ENCODE data around the gene SLC25A21.

Gene SLC25A21

GRCh38 chr14:36874396-36875138 lies 297.8 kb downstream of the SLC25A21 start:
- Histone ChIP-seq H3K18ac (ENCODE audit: low read length) (no peak overlapping the region), H2BK12ac (ENCODE audit: low read length) (no peak overlapping the region), H3K79me1 (ENCODE audit: low read length) (no peaks in the 10 kb centered on the region), H2BK120ac (ENCODE audit: insufficient read depth, low read length, poor library complexity) (no peak overlapping the region), H3K27ac (ENCODE audit: low read depth, low read length) (no peak overlapping the region), H4K12ac (ENCODE audit: low read depth, low read length) (no peak overlapping the region), H4K91ac (ENCODE audit: low read depth, low read length) (no peak overlapping the region), H3K23ac (ENCODE audit: low read length) (no peak overlapping the region), H3K9ac (ENCODE audit: low read length) (no peak overlapping the region), H3K14ac (ENCODE audit: low read length) (no peak overlapping the region), H3K4ac (ENCODE audit: low read depth, low read length) (no peak overlapping the region), H3K27me3 (ENCODE audit: insufficient read depth, low read length) (no peaks in the 10 kb centered on the region), H2AFZ (ENCODE audit: insufficient read depth, low read length, poor library complexity) (no peak overlapping the region), H3K9me3 (ENCODE audit: insufficient read depth, low read depth, low read length) (no peaks in the 10 kb centered on the region), H3K36me3 (ENCODE audit: control insufficient read depth in 1 of 2, insufficient read depth in 2 of 2, low read length in 2 of 2) (no peaks in the 10 kb centered on the region), H2AK5ac (ENCODE audit: low read length) (no peak overlapping the region), H2BK5ac (ENCODE audit: low read depth, low read length, poor library complexity) (no peak overlapping the region), H3K4me3 (ENCODE audit: low read depth, low read length) (no peak overlapping the region), H4K8ac (ENCODE audit: low read depth, low read length) (no peak overlapping the region), H3K79me2 (ENCODE audit: control insufficient read depth, insufficient read depth, low read length, poor library complexity) (no peaks in the 10 kb centered on the region), H3K4me2 (ENCODE audit: low read length) (no peak overlapping the region), H3K4me1 (ENCODE audit: control insufficient read depth in 1 of 2, insufficient read depth in 2 of 2, low read length in 2 of 2) (no peaks in the 10 kb centered on the region)
- DNase-seq = no peak
- WGBS (ENCODE audit: extremely low coverage, insufficient coverage, insufficient read length) = no CpG with 5 or more reads among the region's 6 CpGs

GRCh38 chr14:36870776-36871175 lies 301.6 kb downstream of the SLC25A21 start:
- Histone ChIP-seq H2AK5ac (ENCODE audit: low read length) (no peak overlapping the region), H2BK120ac (ENCODE audit: insufficient read depth, low read length, poor library complexity) (no peak overlapping the region), H4K91ac (ENCODE audit: low read depth, low read length) (no peak overlapping the region), H3K4ac (ENCODE audit: low read depth, low read length) (no peak overlapping the region), H3K14ac (ENCODE audit: low read length) (no peak overlapping the region), H3K4me3 (ENCODE audit: low read depth, low read length) (no peak overlapping the region), H2AFZ (ENCODE audit: insufficient read depth, low read length, poor library complexity) (no peak overlapping the region), H3K79me1 (ENCODE audit: low read length) (no peaks in the 10 kb centered on the region), H3K23ac (ENCODE audit: low read length) (no peak overlapping the region), H3K4me2 (ENCODE audit: low read length) (no peak overlapping the region), H3K9me3 (ENCODE audit: insufficient read depth, low read depth, low read length) (no peaks in the 10 kb centered on the region), H3K4me1 (ENCODE audit: control insufficient read depth in 1 of 2, insufficient read depth in 2 of 2, low read length in 2 of 2) (no peaks in the 10 kb centered on the region), H3K36me3 (ENCODE audit: control insufficient read depth in 1 of 2, insufficient read depth in 2 of 2, low read length in 2 of 2) (no peaks in the 10 kb centered on the region), H3K27me3 (ENCODE audit: insufficient read depth, low read length) (no peaks in the 10 kb centered on the region), H2BK5ac (ENCODE audit: low read depth, low read length, poor library complexity) (no peak overlapping the region), H3K27ac (ENCODE audit: low read depth, low read length) (no peak overlapping the region), H3K79me2 (ENCODE audit: control insufficient read depth, insufficient read depth, low read length, poor library complexity) (no peaks in the 10 kb centered on the region), H4K12ac (ENCODE audit: low read depth, low read length) (no peak overlapping the region), H2BK12ac (ENCODE audit: low read length) (no peak overlapping the region), H3K9ac (ENCODE audit: low read length) (no peak overlapping the region), H3K18ac (ENCODE audit: low read length) (no peak overlapping the region), H4K8ac (ENCODE audit: low read depth, low read length) (no peak overlapping the region)
- DNase-seq = no peak
- WGBS (ENCODE audit: extremely low coverage, insufficient coverage, insufficient read length) = no CpG with 5 or more reads among the region's 5 CpGs

- no peak overlapping the region for H2AK5ac ChIP-seq (ENCODE audit: low read length)
- no peak overlapping the region for H3K27ac ChIP-seq (ENCODE audit: low read depth, low read length)
- no peaks in the 10 kb centered on the region for H3K79me1 ChIP-seq (ENCODE audit: low read length)
- no peaks in the 10 kb centered on the region for H3K79me2 ChIP-seq (ENCODE audit: control insufficient read depth, insufficient read depth, low read length, poor library complexity)
- H3K4me3 ChIP-seq (ENCODE audit: low read depth, low read length) = no peak overlapping the region
- no peaks in the 10 kb centered on the region for H3K9me3 ChIP-seq (ENCODE audit: insufficient read depth, low read depth, low read length)
- H4K12ac ChIP-seq (ENCODE audit: low read depth, low read length) = no peak overlapping the region
- H2BK5ac ChIP-seq (ENCODE audit: low read depth, low read length, poor library complexity) = no peak overlapping the region
- DNase-seq = no peak
- H2BK120ac ChIP-seq (ENCODE audit: insufficient read depth, low read length, poor library complexity) = no peak overlapping the region
- no peak overlapping the region for H2AFZ ChIP-seq (ENCODE audit: insufficient read depth, low read length, poor library complexity)
- no peaks in the 10 kb centered on the region for H3K4me1 ChIP-seq (ENCODE audit: control insufficient read depth in 1 of 2, insufficient read depth in 2 of 2, low read length in 2 of 2)
- H3K4ac ChIP-seq (ENCODE audit: low read depth, low read length) = no peak overlapping the region
- no peak overlapping the region for H3K18ac ChIP-seq (ENCODE audit: low read length)
- no peaks in the 10 kb centered on the region for H3K27me3 ChIP-seq (ENCODE audit: insufficient read depth, low read length)
- no peak overlapping the region for H4K91ac ChIP-seq (ENCODE audit: low read depth, low read length)
- no peak overlapping the region for H3K14ac ChIP-seq (ENCODE audit: low read length)
- H3K4me2 ChIP-seq (ENCODE audit: low read length) = no peak overlapping the region
- no peak overlapping the region for H2BK12ac ChIP-seq (ENCODE audit: low read length)
- H4K8ac ChIP-seq (ENCODE audit: low read depth, low read length) = no peak overlapping the region
- H3K9ac ChIP-seq (ENCODE audit: low read length) = no peak overlapping the region
- H3K23ac ChIP-seq (ENCODE audit: low read length) = no peak overlapping the region
- no peaks in the 10 kb centered on the region for H3K36me3 ChIP-seq (ENCODE audit: control insufficient read depth in 1 of 2, insufficient read depth in 2 of 2, low read length in 2 of 2)
- no CpG with 5 or more reads among the region's 1 CpG for WGBS (ENCODE audit: extremely low coverage, insufficient coverage, insufficient read length)
Observed at GRCh38 chr14:36869125-36869524, 303.3 kb downstream of the SLC25A21 start.

GRCh38 chr14:36866867-36867266 lies 305.5 kb downstream of the SLC25A21 start:
- no peaks in the 10 kb centered on the region for H3K4me1 ChIP-seq (ENCODE audit: control insufficient read depth in 1 of 2, insufficient read depth in 2 of 2, low read length in 2 of 2)
- no peak overlapping the region for H2BK120ac ChIP-seq (ENCODE audit: insufficient read depth, low read length, poor library complexity)
- H3K4ac ChIP-seq (ENCODE audit: low read depth, low read length) = no peak overlapping the region
- H3K9me3 ChIP-seq (ENCODE audit: insufficient read depth, low read depth, low read length) = no peaks in the 10 kb centered on the region
- H4K8ac ChIP-seq (ENCODE audit: low read depth, low read length) = no peak overlapping the region
- H2BK12ac ChIP-seq (ENCODE audit: low read length) = no peak overlapping the region
- no peak overlapping the region for H2AK5ac ChIP-seq (ENCODE audit: low read length)
- H3K36me3 ChIP-seq (ENCODE audit: control insufficient read depth in 1 of 2, insufficient read depth in 2 of 2, low read length in 2 of 2) = no peaks in the 10 kb centered on the region
- no peak overlapping the region for H3K23ac ChIP-seq (ENCODE audit: low read length)
- no peak overlapping the region for H3K27ac ChIP-seq (ENCODE audit: low read depth, low read length)
- no peak overlapping the region for H3K9ac ChIP-seq (ENCODE audit: low read length)
- H2AFZ ChIP-seq (ENCODE audit: insufficient read depth, low read length, poor library complexity) = no peak overlapping the region
- no peak overlapping the region for H4K91ac ChIP-seq (ENCODE audit: low read depth, low read length)
- H3K27me3 ChIP-seq (ENCODE audit: insufficient read depth, low read length) = no peaks in the 10 kb centered on the region
- no peak overlapping the region for H3K4me3 ChIP-seq (ENCODE audit: low read depth, low read length)
- no CpG with 5 or more reads among the region's 4 CpGs for WGBS (ENCODE audit: extremely low coverage, insufficient coverage, insufficient read length)
- H3K14ac ChIP-seq (ENCODE audit: low read length) = no peak overlapping the region
- no peak overlapping the region for H4K12ac ChIP-seq (ENCODE audit: low read depth, low read length)
- H3K79me2 ChIP-seq (ENCODE audit: control insufficient read depth, insufficient read depth, low read length, poor library complexity) = no peaks in the 10 kb centered on the region
- no peaks in the 10 kb centered on the region for H3K79me1 ChIP-seq (ENCODE audit: low read length)
- no peak for DNase-seq
- no peak overlapping the region for H3K18ac ChIP-seq (ENCODE audit: low read length)
- H2BK5ac ChIP-seq (ENCODE audit: low read depth, low read length, poor library complexity) = no peak overlapping the region
- no peak overlapping the region for H3K4me2 ChIP-seq (ENCODE audit: low read length)
